Measurements from ENCODE around the gene PLXNA4.

DNA sequence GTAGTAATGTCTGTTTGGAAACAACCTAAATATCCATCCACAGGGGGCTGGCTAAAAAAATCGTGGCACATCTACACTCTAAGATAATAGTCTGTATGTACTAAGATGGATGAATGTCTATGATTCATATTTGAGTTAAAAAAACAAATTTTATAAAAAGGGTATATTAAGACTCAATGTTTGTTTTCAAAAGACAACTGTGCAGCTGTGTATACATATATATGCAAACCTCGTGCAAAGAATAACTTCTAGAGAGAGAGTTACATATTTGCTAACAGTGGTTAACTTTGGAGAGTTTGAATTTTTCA, 323.5 kb downstream of the PLXNA4 start:
- TF ChIP-seq, protein P1, sequence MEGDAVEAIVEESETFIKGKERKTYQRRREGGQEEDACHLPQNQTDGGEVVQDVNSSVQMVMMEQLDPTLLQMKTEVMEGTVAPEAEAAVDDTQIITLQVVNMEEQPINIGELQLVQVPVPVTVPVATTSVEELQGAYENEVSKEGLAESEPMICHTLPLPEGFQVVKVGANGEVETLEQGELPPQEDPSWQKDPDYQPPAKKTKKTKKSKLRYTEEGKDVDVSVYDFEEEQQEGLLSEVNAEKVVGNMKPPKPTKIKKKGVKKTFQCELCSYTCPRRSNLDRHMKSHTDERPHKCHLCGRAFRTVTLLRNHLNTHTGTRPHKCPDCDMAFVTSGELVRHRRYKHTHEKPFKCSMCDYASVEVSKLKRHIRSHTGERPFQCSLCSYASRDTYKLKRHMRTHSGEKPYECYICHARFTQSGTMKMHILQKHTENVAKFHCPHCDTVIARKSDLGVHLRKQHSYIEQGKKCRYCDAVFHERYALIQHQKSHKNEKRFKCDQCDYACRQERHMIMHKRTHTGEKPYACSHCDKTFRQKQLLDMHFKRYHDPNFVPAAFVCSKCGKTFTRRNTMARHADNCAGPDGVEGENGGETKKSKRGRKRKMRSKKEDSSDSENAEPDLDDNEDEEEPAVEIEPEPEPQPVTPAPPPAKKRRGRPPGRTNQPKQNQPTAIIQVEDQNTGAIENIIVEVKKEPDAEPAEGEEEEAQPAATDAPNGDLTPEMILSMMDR (IDR thresholded peaks at IDR 0.05 in 8 of 11, conservative IDR thresholded peaks at IDR 0.05 in 3 of 11): no peak
- TF ChIP-seq POLR2A (IDR thresholded peaks at IDR 0.05) (no peak), POLR2AphosphoS5 (IDR thresholded peaks at IDR 0.05) (no peak)
